GM18505 (cell line): ENCODE results near the gene GOLGA6A.
"Not testable (repeated sequence)": the region's sequence is repeated elsewhere in the genome, so short reads cannot be mapped to it uniquely, and the experiment has no call there.

Experiments used
- ATAC-seq: cut with Tn5 transposase; IDR thresholded peaks from one replicate; pipeline ENCODE4 v1.9.1; 2021; ENCODE audit not compliant: unreplicated experiment
- POLR2A ChIP-seq: IDR thresholded peaks from 4 replicates; pipeline ENCODE4 v1.6.1; 2011; ENCODE audit warnings: borderline replicate concordance; ENCODE audit not compliant: insufficient read depth, insufficient read length; ENCODE audit errors: extremely low read depth

The GOLGA6A gene

GRCh38 chr15:74123131-74123429 is 40.7 kb upstream of the GOLGA6A start:
- ATAC-seq: no peak
- TF ChIP-seq POLR2A: no peak

DNA sequence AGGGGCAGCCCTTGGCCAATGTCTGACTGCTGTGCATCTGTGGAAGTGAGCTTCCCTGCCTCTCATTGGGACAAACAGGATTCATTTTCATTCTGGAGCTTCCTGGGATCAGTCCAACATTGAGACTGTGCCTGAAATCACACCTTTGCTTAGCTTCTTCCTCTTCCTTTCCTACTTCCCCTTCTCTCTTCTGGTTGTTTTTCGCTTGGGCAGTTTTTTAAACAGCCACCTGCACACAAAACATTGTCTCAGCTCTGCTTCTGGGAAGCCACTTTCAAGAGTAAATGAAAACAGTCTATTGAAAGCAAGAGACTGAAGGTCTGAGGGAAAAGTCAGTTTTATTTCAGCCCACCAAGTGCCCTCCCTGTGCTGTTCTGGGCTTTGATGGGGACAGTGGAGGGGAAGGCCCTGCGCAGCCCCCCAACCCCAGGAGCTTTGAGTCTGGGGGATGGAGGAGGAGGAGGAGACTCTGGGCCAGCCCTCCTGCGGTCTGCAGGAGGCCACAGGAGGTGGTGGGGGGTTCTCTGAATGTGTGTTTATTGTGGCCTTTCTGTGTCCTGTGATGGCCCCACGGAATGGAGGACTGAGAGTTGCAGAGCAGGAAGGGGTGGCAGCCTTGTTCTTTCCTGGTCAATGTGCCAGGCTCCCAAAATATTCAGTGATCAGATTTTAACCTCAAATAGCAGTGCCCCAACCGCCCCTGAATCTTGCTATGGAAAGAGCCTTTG is 40.2 kb upstream of the GOLGA6A start:
- no peak for TF ChIP-seq POLR2A
- ATAC-seq: no peak

- TF ChIP-seq POLR2A: no peak
- ATAC-seq: no peak
Observed at GRCh38 chr15:74121858-74122257, 39.5 kb upstream of the GOLGA6A start.

DNA sequence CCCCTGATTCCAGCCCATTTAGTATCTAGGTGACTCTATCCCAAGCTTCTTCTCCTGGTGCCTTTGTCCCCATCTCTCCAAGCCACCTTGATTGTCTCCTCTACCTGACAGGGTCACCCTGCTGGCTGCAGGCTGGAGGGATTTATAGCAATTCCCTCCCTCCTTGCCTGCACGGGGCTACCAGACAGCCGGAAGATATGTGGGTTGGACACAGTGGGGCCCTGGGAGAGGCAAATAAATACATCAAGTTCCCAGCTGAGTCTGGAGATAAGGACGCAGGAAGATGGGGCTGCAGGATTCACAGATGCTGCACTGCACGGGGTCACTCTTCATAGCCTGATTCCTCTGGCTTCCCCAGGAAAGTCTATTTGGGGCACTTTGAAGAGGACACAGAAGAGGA is 38.7 kb upstream of the GOLGA6A start:
- no peak for TF ChIP-seq POLR2A

DNA sequence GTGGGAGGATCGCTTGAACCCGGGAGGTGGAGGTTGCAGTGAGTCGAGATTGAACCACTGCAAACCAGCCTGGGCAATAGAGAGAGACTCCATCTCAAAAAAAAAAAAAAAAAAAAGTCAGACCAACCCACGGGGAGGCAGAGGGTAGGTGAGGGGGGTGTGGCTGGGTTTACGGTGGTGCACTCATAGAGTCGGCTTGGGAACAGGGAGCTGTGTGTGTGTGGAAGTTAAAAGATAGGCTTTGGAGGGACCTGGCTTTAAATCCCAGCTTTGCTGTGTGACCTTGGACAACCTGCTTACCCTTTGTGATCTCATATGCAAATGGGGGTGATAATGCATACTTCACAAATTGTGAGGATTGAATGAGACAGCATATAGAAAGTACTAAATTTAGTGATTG is 38.1 kb upstream of the GOLGA6A start:
- ATAC-seq: no peak
- TF ChIP-seq POLR2A: no peak

More for the DNA sequence above, 38.7 kb upstream of the GOLGA6A start:
- ATAC-seq: no peak

DNA sequence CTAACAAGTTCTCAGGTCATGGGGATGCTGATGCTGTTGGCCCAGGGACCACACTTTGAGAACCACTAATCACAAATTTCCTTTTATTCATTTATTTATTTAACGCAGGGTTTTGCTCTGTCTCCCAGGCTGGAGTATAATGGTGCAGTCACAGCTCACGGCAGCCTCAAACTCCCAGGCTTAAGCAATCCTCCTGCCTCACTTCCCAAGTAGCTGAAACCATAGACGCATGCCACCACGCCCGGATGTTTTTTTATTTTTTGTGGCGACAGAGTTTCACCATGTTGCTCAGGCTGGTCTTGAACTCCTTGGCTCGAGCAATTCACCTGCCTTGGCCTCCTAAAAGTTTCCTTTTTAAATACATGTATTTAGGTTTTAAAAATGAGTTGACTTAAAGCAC is 27.4 kb upstream of the GOLGA6A start:
- TF ChIP-seq POLR2A: no peak
- no peak for ATAC-seq

DNA sequence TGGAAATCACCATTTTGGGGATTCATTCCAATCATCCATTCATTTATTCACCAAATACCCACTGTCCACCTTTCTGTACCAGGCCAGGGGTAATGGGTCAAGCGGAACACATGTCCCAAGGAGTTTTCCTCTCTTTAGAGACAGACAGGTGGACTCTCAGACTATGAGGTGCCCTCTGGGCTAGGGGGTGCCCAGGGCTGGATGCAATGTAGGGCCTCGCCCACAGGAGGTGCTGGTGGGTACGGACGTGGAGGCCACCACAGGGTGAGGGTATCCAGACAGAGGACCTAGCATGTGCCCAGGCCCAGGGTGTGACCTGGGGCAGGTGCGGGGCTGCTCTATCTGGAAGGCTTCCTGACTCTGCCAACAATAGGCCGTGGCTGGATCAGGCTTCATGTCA is 26.3 kb upstream of the GOLGA6A start:
- not testable (repeated sequence) for ATAC-seq

GRCh38 chr15:74108111-74108510 is 25.8 kb upstream of the GOLGA6A start:
- no peak for ATAC-seq
- no peak for TF ChIP-seq POLR2A

GRCh38 chr15:74099963-74100733 is 17.8 kb upstream of the GOLGA6A start:
- ATAC-seq: peak; percentile 79
- TF ChIP-seq POLR2A: peak; percentile 46

DNA sequence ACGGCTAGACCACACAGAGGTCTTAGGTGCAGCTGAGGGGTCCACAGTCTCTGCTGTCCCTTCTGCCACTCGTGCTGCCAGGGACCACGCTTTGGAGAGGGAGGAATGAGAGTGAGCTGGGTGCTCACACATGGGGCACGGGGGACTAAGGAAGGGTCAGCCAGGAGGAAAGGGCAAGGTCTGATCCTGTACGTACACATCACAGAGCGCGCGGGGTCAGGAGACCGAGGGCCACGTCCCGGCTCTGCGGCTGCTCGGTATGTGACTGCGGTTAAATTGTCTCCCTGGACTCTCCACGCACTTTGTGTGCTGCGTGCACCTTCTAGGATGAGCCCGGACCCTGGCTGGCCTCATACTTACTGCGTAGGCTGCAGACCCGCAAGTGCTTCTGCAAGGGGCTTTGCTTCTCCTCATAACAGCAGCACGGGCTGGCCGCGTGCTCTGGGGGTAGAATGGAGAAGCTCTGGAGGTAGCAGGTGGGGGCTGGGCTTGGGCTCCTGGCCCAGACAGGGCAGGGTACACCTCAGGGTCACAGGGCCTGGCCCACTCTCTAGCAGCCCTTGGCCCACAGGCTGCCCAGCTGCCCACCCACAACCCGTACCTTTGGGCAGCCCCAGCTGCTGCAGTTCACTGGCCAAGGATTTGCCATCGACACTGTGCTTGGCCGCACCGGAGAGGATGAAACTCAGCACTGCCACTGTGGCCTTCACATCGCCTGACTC is 14.6 kb upstream of the GOLGA6A start:
- not testable (repeated sequence) for ATAC-seq

- not testable (repeated sequence) for ATAC-seq
Observed at GRCh38 chr15:74095610-74096009, 13.3 kb upstream of the GOLGA6A start.

DNA sequence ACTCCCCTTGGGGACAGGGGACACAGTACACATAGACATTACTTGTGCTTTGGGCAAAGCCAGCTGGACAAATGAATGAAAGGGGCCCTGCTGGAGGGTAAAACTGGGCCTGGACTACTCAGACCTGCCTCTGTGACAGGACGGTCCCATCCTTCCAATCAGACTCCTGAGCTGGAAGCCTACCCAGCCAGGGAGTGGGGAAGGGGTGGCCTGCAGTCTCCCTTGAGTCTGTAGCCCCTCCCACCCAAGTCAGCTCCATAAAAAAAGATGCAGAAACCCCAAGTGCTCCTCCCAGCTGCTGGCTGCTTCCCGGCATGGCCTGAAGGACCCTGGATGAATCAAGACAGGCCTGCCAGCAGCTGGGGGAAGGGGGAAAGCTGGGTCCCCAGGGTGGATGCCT is 12.2 kb upstream of the GOLGA6A start:
- not testable (repeated sequence) for ATAC-seq

DNA sequence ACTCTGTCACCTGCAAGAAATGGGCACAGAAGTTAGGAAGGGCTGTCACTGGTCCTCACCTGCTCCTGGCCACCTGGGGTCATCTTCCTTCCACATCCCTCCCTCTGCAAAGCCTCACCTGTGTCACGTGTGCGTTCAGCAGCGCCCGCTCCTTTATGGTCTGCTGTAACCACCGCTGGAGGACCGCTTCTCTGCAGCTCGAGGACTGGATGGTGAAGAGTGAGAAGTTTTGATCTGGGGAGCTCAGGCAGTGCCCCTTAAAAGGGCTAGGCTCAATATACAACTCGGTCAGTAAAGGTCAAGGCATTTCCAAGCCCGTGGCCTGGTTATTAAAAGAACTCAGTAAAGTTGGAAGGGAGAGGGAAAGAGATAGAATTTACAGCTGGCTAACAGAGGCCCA is 6.6 kb downstream of the GOLGA6A start:
- ATAC-seq: not testable (repeated sequence)

DNA sequence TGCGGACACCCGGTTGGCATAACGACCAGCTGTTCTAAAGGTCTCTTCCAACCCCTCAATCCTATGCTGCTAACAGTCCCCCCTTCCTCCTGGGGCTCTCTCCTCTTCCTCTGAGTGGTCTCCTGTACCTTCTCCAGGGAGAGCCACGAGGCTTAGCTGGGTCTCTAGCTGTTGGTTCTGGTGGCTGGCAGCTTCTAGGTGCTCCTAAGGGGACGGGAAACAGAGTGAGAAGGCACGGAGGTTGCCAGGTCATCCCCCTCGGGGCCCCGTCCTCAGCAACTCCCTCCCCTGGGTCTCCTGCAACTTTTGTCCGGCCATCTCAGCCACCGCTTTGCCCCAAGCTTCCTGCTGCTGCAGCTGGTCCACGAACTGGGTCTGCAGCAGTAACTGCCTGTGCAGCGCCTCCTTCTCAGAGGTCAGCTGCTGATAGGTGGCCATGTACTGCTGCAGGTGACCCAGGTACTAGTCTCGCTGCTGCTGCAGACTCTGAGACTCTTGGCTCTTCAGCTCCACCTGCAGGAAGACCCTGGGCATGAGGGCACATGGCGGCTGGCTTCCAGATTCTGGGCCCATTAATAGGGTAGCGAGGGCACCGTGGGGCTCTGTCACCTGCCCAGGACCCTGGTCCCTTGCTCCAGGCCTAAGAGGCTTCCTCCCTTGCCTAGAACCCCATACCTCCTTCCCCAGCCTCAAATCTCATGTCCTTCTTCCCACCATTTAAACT is 9.6 kb downstream of the GOLGA6A start:
- not testable (repeated sequence) for ATAC-seq

DNA sequence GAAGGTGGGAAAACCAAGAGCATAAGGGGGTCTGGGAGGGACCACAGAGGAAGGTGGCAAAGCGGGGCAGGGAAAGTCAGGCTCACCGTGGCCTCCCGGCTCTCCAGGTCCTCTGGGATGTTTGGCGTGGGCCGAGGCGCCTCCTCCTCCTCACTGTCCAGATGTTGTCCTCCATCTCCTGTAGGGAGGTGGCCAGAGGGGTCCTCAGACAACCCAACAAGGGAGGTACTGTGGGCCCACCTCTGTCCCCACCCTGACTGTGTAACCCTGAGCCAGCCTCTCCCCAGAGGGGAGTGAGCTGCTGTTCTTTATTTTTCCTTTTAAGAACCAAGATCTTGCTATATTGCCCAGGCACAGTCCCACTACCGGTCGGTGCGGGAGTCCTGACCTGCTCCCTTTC is 10.2 kb downstream of the GOLGA6A start:
- not testable (repeated sequence) for ATAC-seq

DNA sequence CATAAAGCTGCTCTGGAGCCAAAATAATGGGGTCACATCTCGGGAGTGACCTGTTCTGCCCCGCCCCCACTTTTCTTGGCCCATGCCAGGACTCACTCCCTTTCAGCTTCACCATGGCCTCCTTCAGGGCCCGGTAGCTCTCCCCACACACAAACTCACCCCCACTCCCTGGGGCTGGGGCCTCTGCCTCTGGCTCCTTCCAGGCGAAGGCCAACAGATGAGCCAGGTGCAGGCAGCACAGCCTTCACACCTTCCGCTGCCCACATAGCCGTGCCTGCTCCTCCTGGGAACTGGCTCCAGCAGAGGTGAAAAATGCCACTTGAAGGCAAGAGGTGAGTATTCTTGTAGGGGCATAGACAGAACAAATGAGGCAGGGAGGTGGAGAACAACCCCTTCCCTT is 10.7 kb downstream of the GOLGA6A start:
- not testable (repeated sequence) for ATAC-seq

DNA sequence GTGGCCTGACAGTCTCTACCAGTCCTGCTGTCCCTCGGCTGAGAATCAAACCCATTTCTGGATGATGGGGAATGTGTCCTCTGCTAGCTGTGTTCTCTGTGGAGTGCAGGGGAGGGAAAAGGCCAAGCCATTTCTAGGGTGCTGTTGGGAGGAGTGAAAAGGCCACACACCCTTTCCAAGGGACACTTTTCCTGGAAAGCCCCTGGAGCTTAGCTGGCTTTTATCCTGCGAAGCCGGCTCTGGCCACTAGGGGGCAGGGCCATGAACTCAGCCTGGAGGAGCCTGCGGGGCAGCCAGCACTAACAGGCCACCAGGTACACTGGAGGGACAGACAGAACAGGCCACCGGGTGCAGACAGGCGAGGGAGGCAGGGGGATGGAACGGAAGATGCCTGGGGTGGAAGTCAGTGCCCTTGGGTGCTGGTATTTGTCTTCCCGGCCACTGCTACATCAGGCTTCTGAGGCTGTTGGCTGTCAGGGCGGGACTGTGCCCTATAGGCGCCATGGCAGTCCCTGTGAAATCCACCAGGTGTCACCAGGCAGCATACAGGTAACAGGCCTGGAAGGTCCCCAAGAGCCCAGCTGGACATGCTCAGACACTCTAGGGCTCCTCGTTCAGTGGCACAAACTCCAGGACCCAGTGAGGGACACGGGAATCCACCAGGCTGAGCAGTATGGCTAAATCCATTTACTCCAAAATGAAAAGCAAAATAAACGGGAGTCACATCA is 16.5 kb downstream of the GOLGA6A start:
- ATAC-seq: not testable (repeated sequence)

- ATAC-seq: not testable (repeated sequence)
Observed at GRCh38 chr15:74064822-74065221, 17.5 kb downstream of the GOLGA6A start.

DNA sequence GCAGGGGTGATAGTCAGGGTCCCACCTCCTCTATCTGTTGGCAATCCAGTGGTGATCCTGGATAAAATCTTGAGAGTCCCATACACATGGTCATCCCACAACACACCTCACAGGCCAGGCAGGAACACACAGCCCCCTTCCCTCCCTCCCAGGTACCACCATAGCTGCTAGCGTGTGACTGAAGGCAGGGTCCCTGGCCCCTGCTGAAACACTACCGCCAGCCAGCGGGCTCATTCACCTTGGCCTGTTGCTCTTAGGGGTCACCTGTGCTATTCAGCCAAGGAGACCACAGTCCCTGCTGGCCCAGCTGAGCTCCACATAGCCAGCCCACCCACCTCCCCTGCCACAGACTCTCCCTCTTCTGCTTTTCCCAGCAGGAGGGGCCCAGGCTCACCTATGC is 18.2 kb downstream of the GOLGA6A start:
- ATAC-seq: not testable (repeated sequence)
